G401 (cell line): ENCODE data around the gene XRCC4. TPM values are rescaled to one million over a fixed set of nuclear protein-coding genes. Genes with fewer than 3 reads are reported as not detected.

Experiments used
- DNase-seq: peaks from one replicate; pipeline ENCODE4 v3.0.0-alpha.2; 2015; ENCODE audit warnings: low spot score
- in situ Hi-C: cut with HindIII; loops from 2 replicates; pipeline ENCODE4 v1.10.0; 2016; ENCODE audit warnings: low sequenced_read_pairs, mixed read lengths
- total RNA-seq: library from RNA; depleted of rRNA; stranded (reverse); fragments of >200 nt; shearing (Covaris generic); gene quantifications from 2 replicates; pipeline ENCODE4 v1.2.3, GENCODE V29; 2014

The XRCC4 gene
- total RNA-seq, 1 experiment from 2014 or later = 17.4 TPM

DNA sequence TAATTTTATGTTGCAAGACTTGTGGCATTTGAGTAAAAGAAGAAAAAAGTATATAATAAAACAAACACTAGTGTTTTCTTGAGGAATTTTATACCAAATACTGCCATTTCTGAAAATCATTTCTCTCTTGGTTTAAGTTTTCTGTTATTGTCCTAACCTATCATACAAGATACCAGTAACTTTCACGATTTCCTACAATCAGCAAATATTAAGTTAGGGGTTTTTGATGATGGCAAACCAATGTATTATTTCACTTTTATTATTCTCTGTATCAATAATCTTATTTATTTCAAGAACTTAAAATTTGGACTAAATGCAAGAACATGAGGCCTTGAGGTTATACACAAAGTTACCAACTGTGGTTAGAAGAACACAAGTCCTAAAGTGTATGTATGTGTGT is 285.2 kb downstream of the XRCC4 start:
- no peak for DNase-seq
- in situ Hi-C loops = no loop called here

DNA sequence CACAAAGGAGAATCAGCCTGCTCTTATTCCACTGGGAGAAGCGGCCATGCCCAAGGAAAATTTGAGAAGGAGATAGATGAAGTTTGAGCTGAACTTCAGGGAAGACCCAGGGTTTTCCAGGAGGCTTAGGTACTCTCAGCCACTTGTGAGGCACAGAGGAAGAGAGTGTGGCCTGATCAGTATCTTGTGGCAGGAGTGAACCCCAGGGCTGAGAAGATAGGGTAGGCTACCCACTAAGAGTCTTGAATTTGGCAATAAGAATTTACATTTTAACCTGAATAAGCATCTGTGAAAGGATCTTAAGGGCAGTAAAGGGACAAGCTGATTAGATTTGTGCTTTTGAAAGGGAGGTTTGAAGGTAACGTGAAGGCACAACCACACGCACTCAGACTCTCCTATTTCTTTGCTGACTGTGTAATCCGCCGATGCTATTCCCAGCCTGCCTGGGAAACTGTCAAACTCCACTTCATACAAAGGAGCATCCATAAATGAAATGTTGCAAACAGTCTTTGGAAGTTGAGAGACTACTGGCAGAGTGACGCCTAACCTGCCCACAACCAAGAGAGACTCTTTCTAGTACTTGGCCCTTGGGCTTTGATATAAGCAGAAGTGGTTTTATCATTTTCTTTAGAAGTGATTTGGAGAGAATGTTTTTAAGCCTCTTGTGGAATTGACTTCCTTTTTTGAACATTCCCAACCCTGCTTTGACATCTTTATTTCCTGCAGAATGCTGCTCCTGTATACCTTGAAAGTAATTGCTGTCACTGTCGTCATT is 286.0 kb downstream of the XRCC4 start:
- in situ Hi-C loops = no loop called here
- no peak for DNase-seq

- in situ Hi-C loops = no loop called here
- no peak for DNase-seq
Measured at GRCh38 chr5:83363886-83364275, 286.5 kb downstream of the XRCC4 start.

- in situ Hi-C loops = no loop called here
- no peak for DNase-seq
Measured at GRCh38 chr5:83364312-83365299, 287.3 kb downstream of the XRCC4 start.

- DNase-seq = no peak
- in situ Hi-C loops = no loop called here
Measured at GRCh38 chr5:83368319-83368718, 291.0 kb downstream of the XRCC4 start.

DNA sequence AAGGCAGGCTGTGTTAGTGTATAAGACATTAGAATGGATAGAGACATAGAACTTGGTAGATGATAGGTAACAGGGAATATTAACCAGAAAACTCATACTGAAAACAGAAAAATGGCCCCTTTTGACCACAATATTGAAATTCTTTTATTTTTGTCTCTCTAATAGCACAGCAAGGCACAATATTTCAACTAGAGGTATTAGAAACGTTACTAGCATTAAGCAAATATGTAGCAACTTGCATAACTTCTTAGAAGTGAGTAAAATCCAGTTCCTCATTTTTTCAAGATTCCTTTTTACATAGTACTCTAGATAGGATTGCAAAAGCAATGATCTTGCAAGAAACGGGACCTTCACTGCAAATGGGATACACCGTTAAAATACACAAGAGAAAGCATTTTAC is 291.5 kb downstream of the XRCC4 start:
- in situ Hi-C loops = no loop called here
- DNase-seq = no peak

DNA sequence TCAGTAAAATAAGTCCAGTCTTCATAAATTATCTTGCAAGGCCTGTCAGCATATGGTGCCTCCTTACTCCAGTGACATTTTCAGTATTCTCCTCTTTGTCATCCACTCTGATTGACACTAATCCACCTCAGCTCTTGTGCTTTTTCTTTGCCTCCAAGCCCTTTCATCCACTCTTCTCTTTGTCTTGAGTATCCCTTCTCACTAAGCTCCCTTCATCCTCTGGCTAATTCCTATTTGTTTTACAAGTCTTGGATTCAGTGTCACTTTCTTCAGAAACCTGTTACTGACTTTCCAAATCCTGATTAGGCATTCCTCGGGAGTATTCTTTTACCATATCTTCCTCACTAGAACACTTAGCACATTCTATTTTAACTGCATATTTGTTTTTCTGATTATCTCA is 293.6 kb downstream of the XRCC4 start:
- no peak for DNase-seq
- in situ Hi-C loops = no loop called here

DNA sequence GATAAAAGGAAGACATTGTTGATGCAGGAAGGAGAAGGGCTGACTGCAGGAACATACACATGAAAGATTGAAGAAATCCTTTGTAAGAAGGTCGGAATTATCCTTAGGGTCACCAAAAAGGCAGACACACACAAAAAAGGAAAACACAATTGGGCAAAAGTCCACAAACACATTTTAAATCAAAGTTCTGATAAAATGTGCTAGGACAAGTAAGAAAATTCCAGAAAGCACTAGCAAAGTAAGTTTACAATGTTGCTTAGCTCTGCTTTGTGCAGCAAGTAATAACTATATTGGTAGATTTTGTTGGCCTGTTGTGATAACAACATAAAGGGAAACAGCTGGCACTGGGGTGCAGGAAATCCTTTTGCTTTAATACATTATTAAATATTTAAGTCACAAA is 294.4 kb downstream of the XRCC4 start:
- in situ Hi-C loops = no loop called here
- no peak for DNase-seq

DNA sequence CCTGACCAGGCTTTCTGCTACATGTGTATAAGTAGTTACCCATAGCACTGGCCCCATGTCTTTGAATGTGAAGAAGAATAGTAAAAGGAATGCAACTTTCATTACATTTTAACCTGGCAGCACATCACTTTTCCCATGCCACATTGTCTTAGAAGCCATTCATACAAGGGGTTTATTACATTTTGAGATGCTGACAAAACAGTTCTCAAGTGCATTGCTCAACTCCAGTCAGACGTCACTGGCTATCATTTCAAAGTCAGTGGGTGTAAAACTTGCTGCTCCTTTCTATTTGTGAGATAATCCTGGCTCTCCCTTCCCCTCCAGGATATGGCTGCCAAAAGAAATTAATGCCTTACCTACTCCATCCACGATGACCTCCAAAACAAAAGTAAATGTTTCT is 297.2 kb downstream of the XRCC4 start:
- DNase-seq = no peak
- in situ Hi-C loops = no loop called here

DNA sequence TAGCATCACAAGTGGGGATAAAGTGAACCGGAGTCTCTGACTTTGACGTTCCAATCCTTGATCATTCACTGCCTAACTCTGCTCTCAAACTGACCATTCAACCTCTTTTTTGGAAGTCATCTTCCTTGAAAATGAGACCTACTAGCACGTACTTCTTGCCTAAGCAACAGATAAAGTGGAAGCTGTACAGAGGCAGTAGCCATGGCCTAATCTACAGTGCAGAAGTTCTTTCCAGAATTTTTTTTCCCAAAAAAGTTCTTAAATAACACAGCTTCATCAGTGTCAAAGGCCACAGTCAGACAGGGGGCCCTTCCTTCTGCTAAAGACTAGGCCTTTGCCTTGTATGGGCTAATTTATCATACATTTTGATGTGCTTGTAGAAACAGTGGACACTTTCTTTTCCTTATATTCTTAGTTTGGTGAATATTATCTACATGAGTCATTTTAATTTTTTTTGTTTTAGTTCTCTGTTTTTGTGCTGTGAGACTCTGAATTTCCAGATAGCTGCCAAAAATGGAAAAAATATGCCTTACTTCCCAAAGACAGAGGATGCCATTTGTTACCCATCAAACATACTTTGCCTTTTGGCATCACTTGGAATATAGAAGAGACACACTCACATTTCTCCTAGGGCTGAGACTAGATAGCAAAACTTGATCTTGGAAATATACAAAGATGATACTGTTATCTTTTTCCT is 297.9 kb downstream of the XRCC4 start:
- DNase-seq = no peak
- in situ Hi-C loops = no loop called here

DNA sequence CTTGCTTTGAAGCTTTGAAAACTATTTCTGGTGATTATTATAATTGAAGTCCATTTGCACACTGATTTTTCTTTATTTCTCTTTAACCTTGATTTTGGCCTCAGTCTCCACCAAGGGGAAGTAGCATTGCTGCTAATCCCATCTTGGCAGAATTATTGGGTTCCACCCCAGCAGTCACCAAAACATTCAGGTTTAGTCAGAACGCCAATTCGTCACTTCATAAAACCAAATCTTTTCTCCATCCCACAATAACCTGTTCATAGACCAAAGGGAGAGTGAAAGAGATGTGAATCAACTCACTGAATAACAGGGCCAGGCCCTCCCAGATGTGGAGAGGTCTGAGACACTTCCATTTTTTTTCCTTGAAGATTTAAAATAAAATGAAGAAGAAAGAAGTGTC is 299.1 kb downstream of the XRCC4 start:
- in situ Hi-C loops = no loop called here
- DNase-seq = no peak

DNA sequence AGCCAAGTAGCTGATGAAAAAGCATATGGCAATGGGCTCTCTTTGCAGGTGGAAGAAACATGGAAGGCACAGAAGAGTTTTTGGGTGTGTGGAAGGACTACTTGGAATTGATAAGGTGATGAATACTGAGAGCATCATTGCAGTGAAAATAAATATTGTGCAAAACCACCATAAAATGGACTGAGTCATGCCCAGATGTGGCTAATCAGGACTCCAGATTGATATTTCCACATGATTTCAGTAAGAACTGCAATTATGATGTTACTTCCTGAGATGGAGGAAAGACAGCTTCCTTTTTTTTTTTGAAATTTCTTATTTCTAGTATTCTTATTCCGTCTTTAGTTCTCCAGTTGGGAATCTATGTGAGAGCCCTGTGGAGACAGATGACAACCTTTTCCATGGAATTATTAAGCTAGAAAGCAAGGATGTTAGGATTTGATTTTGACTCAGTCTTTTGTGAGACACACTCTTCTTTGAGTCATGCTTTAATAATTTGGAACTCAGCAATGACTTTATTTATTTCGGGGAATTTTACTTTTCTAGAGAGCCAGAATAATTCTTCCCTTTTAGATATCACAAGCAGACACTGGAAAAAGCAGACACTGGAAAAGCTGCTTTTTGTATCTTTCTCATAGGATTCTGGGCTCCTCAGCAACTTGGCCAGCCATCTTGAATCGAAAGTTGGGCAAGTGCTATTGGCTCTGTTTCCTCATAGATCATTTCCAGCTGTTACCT is 300.0 kb downstream of the XRCC4 start:
- no peak for DNase-seq
- in situ Hi-C loops = no loop called here

GRCh38 chr5:83378624-83379289 is 301.4 kb downstream of the XRCC4 start:
- in situ Hi-C loops = no loop called here
- no peak for DNase-seq

- DNase-seq = no peak
- in situ Hi-C loops = no loop called here
Measured at GRCh38 chr5:83385812-83386211, 308.5 kb downstream of the XRCC4 start.

DNA sequence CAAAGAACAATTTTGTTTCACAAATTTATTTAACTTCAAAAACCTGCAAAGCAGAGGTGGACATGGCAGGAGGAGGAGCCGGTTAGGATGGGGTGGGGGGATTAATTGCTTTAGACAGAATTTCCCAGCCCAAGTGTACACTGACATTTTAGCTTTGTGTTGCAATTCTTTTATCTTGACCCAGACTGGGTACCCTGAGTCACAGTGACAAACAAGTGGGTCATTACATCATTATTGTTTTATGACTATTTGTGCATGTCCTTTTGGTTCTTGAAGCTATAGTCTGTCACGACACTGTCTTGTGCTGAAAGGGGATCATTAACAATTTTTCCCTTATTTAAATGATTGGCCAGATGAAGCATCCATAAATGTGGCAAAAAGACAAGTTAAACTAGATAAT is 309.7 kb downstream of the XRCC4 start:
- in situ Hi-C loops = no loop called here
- no peak for DNase-seq

GRCh38 chr5:83388608-83389007 is 311.3 kb downstream of the XRCC4 start:
- in situ Hi-C loops = no loop called here
- no peak for DNase-seq

GRCh38 chr5:83392766-83393503 is 315.6 kb downstream of the XRCC4 start:
- DNase-seq = no peak
- in situ Hi-C loops = no loop called here

DNA sequence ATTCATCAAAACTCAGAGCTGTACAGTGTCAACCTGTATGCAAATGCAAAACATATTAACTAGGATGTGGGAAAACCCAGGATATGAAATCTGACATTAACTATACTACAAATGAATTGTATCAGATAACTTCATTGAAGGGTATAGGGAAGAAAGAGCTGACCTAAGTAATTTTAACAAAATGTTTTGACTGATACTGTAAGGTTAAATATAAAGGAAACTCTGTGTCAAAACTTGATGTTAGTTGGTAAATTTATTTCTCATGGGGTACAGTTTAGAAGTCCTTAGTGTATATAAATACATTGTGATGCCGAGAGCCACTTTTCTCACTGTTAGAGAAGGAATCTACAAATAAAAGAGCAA is 316.1 kb downstream of the XRCC4 start:
- DNase-seq = no peak
- in situ Hi-C loops = no loop called here
